ENCODE data around the gene MAPK11.

Gene MAPK11

DNA sequence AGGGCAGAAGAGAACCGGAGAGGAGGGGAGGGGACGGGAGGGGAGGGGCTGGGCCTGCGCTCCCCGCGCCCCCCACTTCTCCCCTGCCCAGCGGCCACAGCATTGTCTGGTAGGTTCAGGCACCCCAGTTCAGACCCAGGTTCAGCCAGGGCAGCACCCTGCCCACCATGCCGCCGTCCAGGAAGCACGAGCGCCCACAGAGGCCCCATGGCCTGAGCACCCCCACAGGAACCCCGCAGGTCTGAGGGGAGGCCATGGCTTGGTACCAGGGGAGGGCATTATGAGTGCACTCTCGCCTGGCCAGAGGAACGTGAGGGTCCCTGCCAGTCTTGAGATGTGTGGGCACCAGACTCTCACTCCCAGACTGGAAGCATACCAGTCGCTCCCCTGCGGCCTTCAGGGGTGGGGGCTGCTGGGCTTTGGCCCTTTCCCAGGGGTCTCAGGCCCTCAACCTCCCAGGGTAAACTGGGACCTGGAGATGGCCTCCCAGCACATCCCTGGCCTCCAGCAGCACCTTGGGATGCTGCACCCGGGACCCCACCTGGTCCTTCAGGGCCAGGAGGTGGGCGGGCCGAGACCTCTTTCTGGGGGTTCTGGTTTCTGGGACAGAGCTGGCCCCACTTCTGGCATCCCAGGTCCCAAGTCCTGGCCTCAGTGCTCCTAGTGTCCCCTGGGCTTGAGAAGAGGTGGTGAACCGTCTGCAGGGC lies 37.9 kb upstream of the MAPK11 start:
- DNase-seq (ENCODE audit: low read depth): no peak

DNA sequence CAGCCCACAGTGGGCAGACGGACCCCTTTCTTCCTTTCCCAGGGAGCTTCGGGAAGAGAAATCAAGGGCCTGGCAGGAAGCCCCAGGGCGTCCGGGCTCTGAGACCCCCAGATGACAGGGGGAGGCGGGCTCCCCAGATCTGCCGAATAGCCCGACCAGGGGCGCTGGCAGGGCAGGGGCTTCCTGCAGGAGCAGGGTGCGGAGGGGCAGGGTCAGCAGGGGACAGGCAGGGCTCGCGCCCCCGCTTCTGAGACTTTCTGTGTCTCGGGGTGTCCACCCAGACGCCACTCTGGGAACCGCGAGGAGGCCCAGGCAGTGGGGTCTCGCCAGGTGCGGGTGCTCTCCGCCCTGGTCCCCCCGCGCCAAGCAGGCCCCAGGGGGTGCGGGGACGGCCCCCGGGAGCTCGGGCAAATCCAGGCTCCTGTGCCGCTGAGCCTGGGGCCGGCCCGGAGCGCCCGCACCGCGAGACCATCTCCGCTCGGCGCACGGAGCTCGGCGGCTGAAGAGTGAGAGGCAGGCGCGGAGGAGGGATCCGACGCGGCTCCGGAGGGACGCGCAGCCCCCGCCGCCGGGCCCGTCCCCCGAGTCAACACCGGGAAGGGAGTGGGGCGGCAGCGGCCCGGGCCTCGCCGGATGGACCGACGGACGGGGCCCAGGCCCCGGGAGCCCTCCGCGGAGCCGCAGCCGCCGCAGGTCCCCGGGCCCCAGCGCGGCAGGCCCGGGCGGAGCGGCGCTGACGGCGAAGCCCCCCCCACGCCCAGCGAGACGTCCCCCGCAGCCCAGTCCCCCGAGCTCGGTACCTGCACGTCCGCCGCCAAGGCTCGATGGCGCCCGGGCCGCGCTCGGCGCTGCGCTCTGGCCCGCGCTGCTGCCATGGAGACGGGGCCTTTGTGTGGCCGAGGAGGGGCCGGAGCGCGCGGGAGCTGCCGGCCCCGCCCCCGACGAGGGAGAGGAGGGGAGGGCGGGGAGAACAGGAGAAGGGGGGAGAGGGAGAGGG lies 36.9 kb upstream of the MAPK11 start, which contains the start of gene PLXNB2:
TSS of gene PLXNB2 (minus strand) at position 894 of the 997 bp plus-strand sequence. CDS start 17,062 bp downstream, outside the sequence.
- DNase-seq (ENCODE audit: low read depth): no peak

- no peak for DNase-seq (ENCODE audit: low read depth)
Observed at GRCh38 chr22:50305923-50306566, 35.9 kb upstream of the MAPK11 start.

- DNase-seq (ENCODE audit: low read depth): no peak
Observed at GRCh38 chr22:50305393-50305922, 35.3 kb upstream of the MAPK11 start.

GRCh38 chr22:50304528-50305392 lies 34.6 kb upstream of the MAPK11 start:
- DNase-seq (ENCODE audit: low read depth): no peak

DNA sequence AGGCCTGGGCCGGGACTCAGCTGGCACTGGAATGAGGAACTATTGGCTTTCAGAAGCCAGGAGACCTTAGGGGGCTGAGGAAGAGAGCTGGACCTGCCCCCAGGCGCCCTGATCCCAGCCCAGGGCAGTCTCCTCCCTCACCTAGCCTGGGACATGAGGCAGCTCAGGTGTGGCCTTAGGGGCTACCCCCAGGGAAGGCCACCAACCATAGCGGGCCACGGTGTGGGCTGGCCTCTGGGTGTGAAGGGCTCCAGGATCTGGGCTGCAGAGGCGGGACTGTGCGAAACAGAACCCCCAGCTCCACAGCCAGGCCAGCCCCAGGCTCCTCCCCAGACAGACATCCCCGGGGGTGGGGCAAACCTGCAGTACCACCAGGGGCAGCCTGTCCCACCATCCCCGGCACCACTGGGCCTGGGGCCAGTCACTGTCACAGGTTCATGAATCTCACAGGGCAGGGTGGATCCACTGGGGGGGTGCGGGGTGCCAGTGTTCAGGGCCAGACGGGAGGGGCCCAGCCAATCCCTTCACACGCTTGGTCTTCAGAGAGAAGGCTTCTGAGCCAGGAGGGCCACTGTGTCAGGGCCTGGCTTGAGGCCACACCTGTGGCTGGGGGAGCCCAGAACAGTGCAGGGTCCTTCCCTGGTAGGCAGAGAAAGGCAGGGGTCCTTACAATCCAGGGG lies 33.8 kb upstream of the MAPK11 start:
- no peak for DNase-seq (ENCODE audit: low read depth)

GRCh38 chr22:50303515-50303847 lies 33.3 kb upstream of the MAPK11 start:
- DNase-seq (ENCODE audit: low read depth): no peak

DNA sequence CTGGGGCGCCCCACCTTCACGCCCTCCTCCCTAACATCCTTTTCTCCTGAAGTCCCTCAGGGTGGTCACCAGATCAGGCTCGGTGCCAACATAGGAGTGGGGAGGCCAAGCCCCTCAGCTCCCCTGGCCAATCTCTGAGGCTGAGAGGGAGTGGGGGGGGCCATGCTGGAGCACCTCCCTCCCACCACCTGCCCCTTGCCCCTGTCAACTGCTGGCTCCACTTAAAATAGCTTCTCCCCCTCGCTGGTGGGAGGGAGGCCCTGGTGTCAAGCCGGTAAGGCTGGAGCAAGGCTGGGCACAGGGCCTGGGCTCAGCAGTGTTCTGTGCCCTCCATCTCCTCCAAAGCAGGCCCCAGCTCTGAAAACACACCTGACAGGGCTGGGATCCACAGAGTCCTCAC lies 32.4 kb upstream of the MAPK11 start:
- DNase-seq (ENCODE audit: low read depth): no peak

DNA sequence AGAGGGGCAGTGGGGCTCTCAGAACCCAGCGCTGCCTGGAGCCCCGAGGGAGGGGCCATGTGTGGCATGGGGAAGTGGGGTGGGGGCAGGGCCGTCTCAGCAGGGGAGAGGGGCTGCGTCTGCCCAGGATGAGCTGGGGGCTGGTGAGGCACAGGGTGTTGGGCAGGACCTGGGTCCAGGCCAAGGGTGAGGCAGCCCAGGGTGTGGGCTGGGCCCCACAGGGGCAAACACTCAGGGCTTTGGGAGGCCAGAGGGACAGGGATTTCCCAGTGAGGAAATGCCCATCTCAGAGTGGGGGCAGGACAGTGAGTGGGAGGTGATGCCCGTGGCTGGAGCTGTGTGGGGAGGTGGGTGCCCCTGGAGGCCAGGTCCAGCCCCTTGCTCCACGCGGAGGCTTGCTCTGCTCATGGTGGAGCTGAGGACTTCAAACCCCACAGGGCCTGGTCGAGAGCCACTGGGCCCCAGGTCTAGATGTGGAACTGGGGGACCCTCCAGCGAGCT lies 31.9 kb upstream of the MAPK11 start:
- DNase-seq (ENCODE audit: low read depth): no peak

DNA sequence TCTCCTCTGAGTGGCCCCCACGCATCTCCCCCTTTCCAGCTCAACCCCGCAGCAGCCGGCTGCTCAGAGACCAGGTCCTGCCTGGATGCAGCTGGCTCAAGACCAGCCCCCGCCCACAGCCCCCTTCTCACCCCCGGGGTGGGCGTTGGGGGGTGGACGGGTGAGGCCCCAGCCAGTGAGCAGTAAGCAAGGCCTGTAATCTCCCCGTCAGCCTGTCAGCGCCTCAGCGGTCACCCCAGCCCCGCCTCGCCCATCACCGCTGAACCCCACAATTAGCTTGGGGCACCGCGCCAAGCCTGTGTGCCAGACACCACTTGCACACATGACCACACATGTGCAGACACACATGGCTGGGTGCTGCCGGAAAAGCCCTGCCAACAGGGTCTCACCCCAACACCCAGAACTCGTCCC lies 31.4 kb upstream of the MAPK11 start:
- no peak for DNase-seq (ENCODE audit: low read depth)

GRCh38 chr22:50300620-50301257 lies 30.6 kb upstream of the MAPK11 start:
- DNase-seq (ENCODE audit: low read depth): no peak

GRCh38 chr22:50299785-50300619 lies 29.8 kb upstream of the MAPK11 start:
- DNase-seq (ENCODE audit: low read depth): no peak

DNA sequence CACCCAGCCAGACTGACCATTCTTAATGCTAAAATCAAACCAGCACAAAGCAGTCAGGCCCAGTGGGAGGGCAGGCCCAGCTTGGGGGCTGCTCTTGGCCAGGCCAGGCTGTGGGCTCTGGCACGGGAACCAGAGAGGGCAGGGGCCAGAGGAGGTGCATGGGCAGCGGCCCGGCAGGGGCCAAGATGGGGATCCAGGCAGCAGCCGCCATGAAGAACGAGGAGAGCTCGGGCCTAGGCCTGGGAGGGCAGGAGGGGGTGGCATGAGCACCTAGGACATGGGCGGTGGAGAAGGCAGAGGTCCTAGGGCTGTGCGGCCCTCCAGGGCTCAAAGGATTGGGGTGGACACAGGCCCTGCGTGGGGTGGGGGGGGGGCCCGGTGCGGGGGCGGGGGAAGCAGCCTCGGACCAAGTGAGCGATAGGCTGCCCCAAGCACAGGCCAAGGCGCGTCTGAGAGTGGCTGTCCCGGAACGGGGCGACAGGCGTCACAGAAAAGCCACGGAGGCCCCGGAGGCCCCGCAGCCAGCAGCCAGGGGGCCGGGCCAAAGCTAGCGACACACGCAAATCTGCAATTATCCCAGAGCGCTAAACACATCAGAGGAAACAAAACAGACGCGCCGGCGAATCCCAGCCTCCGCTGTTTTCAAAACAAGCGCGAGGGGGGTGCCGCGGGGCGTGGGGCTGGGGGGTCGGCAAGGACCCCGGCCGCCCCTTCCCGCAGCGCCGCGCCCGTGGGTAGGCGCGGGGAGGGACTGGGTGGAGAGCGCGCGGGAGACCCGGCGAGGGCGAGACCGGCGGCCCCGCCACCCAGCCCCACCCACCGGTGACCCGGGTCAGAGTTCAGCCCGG lies 29.0 kb upstream of the MAPK11 start:
- DNase-seq (ENCODE audit: low read depth): no peak

GRCh38 chr22:50298266-50298637 lies 28.1 kb upstream of the MAPK11 start:
- DNase-seq (ENCODE audit: low read depth): no peak

DNA sequence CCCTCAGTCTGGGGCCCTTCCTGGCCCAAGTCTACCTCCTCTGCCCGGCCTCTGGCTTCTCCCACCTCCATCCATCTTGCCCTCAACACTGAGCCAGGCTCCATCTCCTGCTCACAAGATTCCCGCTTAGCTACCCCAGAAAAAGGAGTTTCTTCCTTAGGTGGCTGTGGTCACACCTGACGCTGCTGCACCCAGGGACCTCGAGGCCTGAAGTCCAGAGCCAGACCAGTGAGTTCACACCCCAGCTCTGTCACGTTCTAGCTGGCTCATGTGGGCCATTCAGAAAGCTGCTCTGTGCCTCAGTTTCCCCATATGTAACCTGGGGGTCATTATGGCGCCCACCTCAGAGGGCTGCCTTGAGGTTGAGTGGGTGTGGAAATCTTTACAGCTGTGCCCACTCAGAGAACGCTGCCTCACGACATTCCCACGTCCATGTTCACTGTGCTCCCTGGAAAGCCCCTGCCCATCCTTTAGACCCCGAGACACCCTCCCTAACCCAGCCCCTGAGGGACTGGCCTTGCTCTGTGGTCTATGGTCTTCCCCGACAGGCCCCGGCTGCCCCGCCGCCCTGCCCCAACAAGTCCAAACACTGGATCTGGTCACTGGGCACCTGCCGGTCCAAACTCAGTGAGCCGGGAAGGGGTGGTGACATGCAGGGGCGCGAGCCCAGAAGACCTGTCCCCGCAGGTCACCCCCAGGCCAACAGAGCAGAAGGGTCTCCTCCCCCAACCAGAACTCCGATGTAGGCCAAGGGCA lies 27.5 kb upstream of the MAPK11 start:
- DNase-seq (ENCODE audit: low read depth): no peak

DNA sequence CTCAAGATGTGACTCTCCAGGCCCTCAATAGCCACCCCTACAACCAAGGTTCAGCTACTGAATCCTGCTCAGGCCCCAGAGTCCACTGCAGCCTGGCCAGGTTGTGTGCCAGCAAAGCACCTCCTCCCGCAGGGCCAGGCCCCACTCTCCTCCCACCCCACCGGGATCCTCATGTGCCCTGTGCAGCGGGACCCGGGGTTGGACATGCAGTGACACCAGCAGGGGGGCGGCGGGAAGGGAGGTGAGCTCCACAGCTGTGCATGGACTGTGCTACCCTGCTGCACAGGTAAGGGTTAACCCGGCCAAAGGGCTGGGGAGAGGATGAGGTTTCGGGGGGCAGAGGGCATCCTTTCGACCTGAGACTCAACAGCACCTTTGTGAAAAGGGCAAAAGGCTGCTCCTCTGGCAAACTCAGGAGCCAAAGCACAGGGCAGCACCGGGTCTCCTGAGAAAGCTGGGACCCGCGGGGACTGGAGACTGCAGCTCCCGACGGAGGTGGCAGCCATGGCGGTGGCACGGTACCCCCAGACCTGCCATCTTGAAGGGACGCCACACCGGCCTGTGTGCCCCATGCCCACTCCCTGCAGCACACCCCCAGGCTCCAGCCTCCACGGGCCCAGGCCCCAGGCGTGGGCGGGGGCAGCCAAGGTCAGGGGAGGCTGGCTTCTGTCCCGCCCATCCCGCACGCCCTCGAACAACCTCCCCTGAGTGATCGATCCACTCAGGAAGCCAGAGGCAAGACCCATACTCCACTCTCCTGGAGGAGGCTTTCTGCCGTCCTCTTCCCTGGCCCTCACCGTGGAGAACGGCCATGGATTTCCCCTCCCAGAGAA lies 26.7 kb upstream of the MAPK11 start:
- no peak for DNase-seq (ENCODE audit: low read depth)

DNA sequence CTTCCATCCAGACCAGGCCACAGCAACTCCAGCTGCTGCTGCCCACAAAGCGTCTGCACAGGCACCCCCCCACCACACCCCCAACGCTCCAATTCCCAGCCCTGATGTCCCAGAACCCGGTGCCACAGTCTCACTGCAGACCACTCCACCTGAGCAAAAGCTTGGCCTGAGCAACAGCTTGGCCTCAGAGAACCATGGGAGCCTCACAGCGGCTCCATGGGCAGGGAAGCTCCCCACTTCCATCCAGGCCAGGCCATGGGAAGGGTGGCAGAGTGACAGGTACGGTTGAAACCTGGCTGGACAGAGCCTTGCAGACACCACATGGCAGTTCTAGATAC lies 24.1 kb upstream of the MAPK11 start:
- DNase-seq (ENCODE audit: low read depth): no peak
